ENCODE measurements around the gene FAM117A.

The FAM117A gene

DNA sequence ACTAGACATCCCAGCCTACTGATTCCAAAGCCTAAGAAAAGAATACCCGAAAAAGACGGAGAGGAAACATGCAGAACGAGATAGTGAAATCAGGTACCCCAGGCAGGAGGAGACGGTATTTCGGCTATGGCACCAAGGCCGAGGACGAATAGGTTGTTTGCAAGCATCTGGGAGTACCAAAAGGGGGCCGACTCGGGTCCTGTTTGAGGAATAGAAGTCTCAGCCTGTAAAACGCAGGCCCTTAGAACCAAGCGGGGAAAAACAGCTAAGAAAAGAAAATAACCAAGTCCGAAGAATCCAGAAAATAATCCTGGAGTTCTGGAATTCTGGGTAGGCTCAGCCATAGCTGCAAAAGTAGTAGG lies 56.7 kb downstream of the FAM117A start:
- DNase-seq, result peak; percentile 77

GRCh38 chr17:49705254-49705653 lies 58.7 kb downstream of the FAM117A start:
- no peak for DNase-seq

DNA sequence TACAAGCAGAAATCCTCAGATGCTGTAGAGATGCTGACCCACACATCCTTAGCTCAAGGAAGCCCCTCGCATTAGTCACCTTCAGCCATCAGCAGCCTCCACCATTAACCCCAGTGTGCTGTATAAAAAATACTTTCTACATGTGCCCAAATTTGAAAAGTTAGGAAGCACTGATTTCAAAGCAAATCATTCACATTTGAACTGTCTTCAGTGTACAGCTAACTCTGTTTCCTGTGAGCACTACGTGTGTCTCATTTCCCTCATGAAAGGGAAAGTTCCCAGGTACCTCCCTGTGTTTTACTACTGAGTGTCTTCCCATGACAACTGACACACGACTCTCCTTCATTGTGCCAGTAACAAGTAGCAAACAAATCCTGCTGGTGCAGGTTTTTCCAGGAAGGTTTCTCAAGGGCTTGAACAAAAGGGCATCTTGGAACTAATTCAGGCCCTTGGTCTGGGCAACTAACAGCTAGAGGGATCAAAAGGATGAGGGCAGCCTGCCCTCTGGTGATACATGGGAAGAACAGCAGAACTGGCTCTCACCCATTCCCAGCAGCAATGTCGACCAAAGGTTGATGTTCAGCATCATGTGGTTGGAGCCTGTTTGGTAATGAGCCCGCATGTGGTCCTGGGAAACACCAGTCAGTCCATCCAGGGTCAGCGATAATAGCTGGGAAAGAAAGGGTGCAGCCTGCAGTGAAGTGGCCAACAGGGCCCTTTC lies 60.2 kb downstream of the FAM117A start:
- DNase-seq, result no peak

DNA sequence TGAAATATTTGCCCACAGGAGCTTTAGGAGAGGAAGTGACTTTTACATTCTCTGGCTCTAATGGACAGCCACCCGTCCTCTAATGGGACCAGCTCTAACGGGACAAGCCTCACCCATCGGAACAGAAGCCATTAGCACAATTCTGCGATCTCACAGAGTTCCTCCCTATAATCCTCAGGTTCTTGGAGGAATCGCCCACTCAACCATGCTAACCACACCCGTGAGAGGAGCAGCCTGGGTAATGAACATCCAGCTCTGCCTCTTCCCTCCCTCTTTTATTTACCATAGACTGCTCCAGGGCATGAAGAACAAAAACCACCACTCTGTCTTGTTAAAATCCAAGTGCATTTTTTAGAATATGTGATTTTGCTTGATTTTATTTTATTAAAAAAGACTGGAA lies 63.0 kb downstream of the FAM117A start:
- no peak for DNase-seq

GRCh38 chr17:49699966-49700575 lies 63.9 kb downstream of the FAM117A start:
- no peak for DNase-seq

DNA sequence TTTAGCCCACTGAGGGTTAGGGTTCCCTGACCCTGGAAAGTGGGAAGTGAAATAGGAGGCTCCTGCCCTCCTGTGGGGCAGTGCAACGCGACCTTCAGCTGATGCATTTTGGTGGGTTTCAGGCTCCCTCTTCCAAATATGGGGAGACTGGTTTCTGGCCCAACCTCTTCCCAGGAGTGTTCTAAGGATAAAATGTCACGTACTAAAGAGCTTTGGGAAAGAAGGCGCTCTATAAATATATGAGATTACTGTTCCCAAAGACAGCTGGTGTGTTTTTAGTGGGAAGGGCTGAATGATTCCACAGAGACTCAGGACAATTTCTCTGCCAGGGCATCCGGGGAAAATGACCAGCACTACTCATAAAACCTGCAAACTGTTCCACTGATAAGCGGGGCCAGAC lies 65.9 kb downstream of the FAM117A start:
- no peak for DNase-seq

GRCh38 chr17:49696233-49696761 lies 67.6 kb downstream of the FAM117A start:
- DNase-seq, result peak; percentile 83

GRCh38 chr17:49695698-49696232 lies 68.2 kb downstream of the FAM117A start:
- DNase-seq, result no peak

- DNase-seq, result peak; percentile 90
Observed at GRCh38 chr17:49694847-49695697, 68.9 kb downstream of the FAM117A start.

- no peak for DNase-seq
Observed at GRCh38 chr17:49692751-49693150, 71.2 kb downstream of the FAM117A start.

DNA sequence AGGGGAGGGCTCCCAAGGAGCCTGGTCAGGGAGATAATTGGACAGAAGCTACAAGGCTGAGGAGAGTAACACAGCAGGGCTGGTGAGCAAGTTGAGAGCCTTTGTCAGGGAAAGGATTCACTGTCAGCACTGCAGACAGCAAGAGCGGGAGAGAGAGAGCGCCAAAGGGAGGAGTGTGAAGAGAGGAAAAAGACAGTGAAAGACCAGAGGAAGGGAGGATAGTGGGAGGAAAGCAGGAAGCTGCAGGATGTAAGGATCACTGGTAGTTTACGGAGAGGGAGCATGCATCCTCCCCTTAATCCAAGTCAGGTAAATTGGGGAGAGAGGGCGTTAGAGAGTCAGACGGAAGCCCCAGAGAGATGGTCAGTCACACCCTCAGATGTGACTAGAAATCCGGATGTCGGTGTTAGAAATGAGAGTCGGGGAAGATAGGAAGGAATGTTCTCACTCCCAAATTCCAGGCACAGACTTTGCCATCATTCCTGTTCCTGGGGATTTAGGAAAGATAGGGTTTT lies 72.2 kb downstream of the FAM117A start:
- no peak for DNase-seq

DNA sequence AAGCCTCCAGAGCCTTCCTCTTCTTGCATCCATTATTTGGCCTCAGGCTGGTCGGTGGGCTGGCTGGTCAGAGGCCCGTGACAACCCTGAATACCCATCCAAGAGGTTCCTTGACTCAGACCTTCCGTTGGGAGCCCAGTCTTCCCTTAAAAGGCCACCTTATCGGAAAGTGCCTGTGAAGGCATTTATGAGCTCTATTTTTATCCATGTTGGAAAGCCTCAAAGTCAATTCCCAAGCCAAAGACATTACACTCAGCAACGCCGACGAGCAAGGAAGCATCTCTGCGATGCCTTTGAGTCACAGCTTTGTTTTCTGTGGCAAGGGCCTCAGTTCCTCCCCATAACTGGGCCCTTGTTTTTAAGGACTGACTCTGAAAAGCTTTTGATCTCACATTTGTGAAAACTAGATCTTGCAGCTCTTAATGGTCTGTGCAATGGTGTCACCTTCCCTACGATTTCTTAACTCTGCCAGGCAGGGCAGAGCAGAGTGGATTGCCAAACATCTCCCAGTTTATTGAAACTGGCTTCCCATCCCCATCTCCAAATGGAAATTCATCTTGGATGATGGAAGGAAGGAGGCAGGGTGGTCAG lies 72.8 kb downstream of the FAM117A start:
- DNase-seq, result no peak

GRCh38 chr17:49690256-49690655 lies 73.7 kb downstream of the FAM117A start:
- DNase-seq, result no peak

DNA sequence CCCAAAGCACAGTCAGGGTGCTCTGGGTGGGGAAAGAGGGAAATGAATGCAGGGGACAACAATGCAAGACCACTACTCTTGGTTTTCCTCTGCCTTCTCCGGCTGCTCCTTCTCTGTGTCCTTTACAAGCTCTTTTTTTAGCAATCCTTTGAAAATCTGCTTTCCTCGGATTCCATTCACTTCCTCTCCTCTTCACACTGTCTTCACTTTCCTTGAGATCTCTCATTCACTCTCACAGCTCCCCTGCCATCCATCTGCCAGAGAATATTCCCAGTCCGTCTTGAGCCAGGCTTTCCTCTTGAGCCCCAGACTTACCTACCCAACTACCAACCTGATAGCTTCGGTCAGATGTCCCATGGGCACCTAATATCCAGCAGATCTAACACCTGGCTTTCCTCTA lies 75.1 kb downstream of the FAM117A start:
- no peak for DNase-seq

GRCh38 chr17:49687878-49688491 lies 75.9 kb downstream of the FAM117A start:
- no peak for DNase-seq

- DNase-seq, result no peak
Observed at GRCh38 chr17:49681106-49681979, 82.6 kb downstream of the FAM117A start.

GRCh38 chr17:49680314-49680713 lies 83.6 kb downstream of the FAM117A start:
- DNase-seq, result no peak

DNA sequence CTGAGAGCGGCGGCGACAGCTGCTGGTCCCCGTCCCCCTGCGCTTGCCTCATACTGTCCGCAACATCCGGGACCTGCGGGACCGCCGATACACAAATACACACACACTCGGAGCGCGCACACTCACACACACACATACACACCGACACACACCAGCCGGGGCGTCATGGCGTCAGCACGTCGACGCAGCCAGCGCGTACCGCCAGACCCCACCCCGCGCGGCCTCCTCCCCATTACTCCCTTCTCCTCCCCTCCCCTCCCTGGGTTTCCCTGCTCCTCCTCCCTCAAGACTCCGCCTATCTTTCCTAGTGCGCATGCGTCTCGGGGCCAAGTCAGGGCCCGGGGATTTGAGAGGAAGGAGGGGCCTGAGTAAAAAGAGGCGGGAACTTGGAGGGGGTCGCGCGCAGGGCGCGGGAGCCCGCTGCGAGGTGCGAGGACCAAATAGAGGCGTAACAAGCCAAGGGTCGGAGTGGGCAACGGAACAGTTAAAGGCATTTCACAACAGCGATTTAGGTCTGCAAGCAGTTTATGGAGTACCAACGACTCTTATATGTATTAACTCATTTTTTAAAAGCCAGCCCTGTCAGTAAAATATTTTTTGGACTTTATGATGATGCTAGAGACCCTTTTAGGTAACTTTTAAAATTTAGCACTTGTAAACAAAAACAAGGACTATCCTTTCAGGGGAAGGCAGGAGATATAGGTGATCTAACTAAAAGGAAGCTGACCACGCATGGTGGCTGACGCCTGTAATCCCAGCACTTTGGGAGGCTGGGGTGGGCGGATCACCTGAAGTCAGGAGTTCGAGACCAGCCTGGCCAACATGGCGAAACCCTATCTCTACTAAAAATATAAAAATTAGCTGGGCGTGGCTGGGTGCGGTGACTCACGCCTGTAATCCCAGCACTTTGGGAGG lies 85.7 kb downstream of the FAM117A start, which contains the start of gene SPOP:
SPOP (minus strand) TSS at position 165 of the 915 bp plus-strand sequence. CDS start 55,287 bp downstream, outside the sequence.
- DNase-seq, result peak; percentile 99

GRCh38 chr17:49677134-49677932 lies 86.6 kb downstream of the FAM117A start:
- peak; percentile 98 for DNase-seq

All from activated effector memory CD4-positive, alpha-beta T cell treated with anti-CD3 and anti-CD28 coated beads, Interleukin-2, amount 50 U/mL, for 16 hours (primary cell).